ENCODE data around the gene TLR3. TPM values are rescaled to one million over a fixed set of nuclear protein-coding genes. Genes with fewer than 3 reads are reported as not detected.

The TLR3 gene
- total RNA-seq: 1 to 10 TPM; 3.0 to 8.2 (median 5.0) TPM
- polyA plus RNA-seq: 1 to 10 TPM; 1.8 to 5.2 (median 2.4) TPM

DNA sequence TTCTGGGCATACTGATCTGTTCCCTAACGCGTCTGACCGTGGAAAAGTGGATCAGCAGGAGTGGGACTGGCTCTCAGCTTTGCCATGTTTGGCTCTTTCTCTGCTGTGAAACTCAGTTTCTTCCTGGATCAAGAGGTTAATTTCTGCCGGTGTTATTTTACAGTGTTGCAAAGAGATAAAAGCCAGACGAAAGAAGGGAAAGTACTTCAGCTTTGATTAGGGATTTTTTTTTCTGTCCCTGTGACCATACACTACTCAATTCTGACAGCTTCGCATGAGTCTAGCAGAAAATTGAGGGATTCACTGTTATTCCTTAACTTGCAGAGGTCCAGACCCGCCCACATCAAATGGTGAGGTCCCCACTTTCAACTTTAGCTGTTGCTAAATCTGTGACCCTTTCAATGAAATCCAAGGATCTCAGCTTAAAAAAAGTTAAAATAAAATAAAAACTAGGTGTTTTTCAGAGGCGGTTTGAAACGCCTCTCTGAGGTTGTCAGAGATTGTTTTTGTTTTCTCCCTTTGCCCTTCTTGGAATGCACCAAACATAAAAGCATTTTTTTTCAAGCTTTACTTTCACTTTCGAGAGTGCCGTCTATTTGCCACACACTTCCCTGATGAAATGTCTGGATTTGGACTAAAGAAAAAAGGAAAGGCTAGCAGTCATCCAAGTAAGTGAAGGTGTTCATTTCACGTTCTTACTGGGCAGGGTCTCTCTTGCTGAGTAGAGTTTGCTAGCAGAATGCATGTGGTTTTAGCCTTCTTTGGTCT, at the start of gene TLR3:
Gene TLR3, plus strand, starts transcription at position 576 of the 768 bp plus-strand sequence. CDS start 7,464 bp downstream, outside the sequence.
- H3K4me3 ChIP-seq: peak within 1 kb of the TSS; percentile 46 to 58 (median 54)
- peaks cover 0 to 19% (median 5%) of the 10 kb centered on the region in 4 donors for H3K4me1 ChIP-seq
- DNase-seq: no peak
- no peaks in the 10 kb centered on the region for H3K27me3 ChIP-seq
- H3K36me3 ChIP-seq: no peaks in the 10 kb centered on the region
- 1 to 9% methylated on average over 12 of the region's 12 CpGs for WGBS, 2 donors
- intact Hi-C loops (cut with DNase I): loop anchor here (1.0 to 10.0 kb wide), 5 partner anchors 36 to 516 kb away; partner anchors contain the start of genes CYP4V2 and FAM149A
- no peaks in the 10 kb centered on the region for H3K9me3 ChIP-seq
- TF ChIP-seq EP300 (IDR thresholded peaks at IDR 0.05): no peak
- TF ChIP-seq POLR2AphosphoS5 (IDR thresholded peaks at IDR 0.05): peak in 1 of 4 donors; percentile 2
- TF ChIP-seq, protein P1, sequence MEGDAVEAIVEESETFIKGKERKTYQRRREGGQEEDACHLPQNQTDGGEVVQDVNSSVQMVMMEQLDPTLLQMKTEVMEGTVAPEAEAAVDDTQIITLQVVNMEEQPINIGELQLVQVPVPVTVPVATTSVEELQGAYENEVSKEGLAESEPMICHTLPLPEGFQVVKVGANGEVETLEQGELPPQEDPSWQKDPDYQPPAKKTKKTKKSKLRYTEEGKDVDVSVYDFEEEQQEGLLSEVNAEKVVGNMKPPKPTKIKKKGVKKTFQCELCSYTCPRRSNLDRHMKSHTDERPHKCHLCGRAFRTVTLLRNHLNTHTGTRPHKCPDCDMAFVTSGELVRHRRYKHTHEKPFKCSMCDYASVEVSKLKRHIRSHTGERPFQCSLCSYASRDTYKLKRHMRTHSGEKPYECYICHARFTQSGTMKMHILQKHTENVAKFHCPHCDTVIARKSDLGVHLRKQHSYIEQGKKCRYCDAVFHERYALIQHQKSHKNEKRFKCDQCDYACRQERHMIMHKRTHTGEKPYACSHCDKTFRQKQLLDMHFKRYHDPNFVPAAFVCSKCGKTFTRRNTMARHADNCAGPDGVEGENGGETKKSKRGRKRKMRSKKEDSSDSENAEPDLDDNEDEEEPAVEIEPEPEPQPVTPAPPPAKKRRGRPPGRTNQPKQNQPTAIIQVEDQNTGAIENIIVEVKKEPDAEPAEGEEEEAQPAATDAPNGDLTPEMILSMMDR (IDR thresholded peaks at IDR 0.05): no peak
- TF ChIP-seq POLR2A (IDR thresholded peaks at IDR 0.05): no peak
- H3K27ac ChIP-seq: peak within 1 kb of the TSS; percentile 58 to 80 (median 77)

DNA sequence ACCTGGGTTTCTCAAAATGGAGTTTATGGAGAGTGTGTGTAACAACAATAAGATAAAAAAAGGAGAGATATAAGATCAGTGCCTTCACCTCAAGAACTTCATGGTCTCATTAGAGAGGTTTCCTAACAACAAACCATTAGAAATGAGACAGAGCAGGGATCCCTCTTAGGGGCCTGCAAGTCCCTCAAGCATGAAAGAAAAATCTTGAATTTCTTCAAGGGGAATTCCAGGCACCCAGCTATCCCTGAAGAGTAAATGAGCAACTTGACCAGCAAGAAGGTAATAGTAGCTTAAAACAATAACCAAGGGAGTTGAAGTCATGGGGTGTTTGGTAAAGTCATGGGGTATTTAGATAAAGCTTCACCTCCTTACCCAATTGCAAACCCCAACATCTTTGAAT, 49.7 kb upstream of the TLR3 start:
- no peaks in the 10 kb centered on the region for H3K9me3 ChIP-seq
- peaks cover 0 to 12% (median 4%) of the 10 kb centered on the region in 4 donors for H3K4me1 ChIP-seq
- intact Hi-C loops (cut with DNase I): no loop called here
- no peak for DNase-seq
- no peaks in the 10 kb centered on the region for H3K27me3 ChIP-seq
- H3K36me3 ChIP-seq: no peaks in the 10 kb centered on the region
- no peak overlapping the region for H3K27ac ChIP-seq
- H3K4me3 ChIP-seq: no peak overlapping the region
- TF ChIP-seq POLR2A (IDR thresholded peaks at IDR 0.05) (no peak), POLR2AphosphoS5 (IDR thresholded peaks at IDR 0.05) (no peak), EP300 (IDR thresholded peaks at IDR 0.05) (no peak)
- TF ChIP-seq, protein P1 (IDR thresholded peaks at IDR 0.05): no peak

DNA sequence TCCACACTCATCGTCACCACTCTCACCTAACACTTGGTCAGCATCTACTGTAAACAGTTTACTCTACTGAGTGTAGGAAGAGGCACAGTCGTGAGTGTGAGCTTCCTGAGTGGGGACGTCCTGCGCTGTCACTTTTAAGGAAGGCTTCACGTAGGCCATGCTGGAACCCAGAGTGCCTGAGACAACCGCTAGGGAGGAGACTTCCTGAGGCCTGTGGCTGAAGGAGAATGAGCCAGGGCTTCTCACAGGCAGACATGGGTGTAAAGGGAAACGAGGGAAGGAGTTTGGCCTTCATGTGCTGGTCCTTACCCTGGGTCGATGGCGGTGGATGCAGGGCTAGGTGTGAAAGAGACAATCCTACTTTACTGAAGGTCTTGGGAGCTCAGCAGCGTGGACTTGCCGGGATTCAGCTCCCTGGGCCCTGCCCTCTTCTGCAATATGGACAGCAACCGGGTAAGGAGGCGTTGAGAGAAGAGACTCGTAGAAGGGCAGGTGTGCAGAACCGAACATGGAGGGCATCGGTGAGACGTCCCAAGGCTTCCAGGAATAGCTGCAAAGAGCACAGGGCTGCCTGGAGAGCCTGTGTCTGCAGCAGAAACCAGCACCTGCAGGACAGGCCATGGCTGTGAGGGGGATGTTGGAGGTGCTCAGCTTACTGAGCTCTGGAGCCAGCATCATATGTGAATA, 48.7 kb upstream of the TLR3 start:
- WGBS, 2 donors: 93 to 94% methylated on average over 17 of the region's 17 CpGs
- TF ChIP-seq EP300 (IDR thresholded peaks at IDR 0.05) (no peak), POLR2A (IDR thresholded peaks at IDR 0.05) (no peak)
- TF ChIP-seq, protein P1 (IDR thresholded peaks at IDR 0.05): no peak
- H3K27ac ChIP-seq: peak overlapping the region in 2 of 4 donors; percentile 62 to 64

DNA sequence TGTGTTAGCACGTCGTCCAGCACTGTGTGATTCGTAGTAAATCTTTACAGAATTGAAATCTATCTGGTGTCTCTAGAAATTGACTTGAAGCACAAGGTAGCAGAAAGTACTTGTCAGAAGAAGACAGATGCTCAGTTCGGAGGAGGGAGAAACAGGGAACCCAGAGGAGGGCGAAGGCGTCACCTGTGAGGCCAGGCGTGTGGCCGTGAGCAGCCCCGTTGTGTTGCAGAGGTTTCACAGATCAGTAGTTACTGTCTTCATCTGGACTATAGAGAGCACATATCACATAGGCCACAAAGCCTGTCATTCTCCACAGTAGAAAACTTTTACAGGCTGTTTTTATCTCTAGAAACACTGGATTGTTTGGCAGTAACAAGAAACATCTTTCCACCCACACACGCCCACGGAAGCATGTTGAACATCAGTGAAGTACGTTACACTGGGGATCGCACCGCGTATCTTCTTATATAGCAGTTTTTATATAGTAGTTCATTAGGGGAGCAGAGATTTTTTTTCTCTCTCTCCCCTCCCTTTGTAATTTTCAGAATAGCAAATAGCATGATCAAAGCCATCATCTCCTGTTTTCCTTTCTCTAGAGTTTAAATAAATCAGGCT, 48.1 kb upstream of the TLR3 start:
- Histone ChIP-seq H3K36me3 (no peaks in the 10 kb centered on the region), H3K27me3 (no peaks in the 10 kb centered on the region), H3K27ac (peak overlapping the region in 3 of 4 donors; percentile 55 to 64 (median 62)), H3K9me3 (no peaks in the 10 kb centered on the region), H3K4me3 (peak overlapping the region in 3 of 4 donors; percentile 26 to 42 (median 39)), H3K4me1 (peaks cover 0 to 20% (median 14%) of the 10 kb centered on the region in 4 donors)
- 81 to 85% methylated on average over 15 of the region's 15 CpGs for WGBS, 2 donors
- intact Hi-C loops (cut with DNase I): no loop called here
- TF ChIP-seq POLR2A (IDR thresholded peaks at IDR 0.05): no peak
- TF ChIP-seq, protein P1 (IDR thresholded peaks at IDR 0.05): no peak
- no peak for TF ChIP-seq POLR2AphosphoS5 (IDR thresholded peaks at IDR 0.05)
- no peak for TF ChIP-seq EP300 (IDR thresholded peaks at IDR 0.05)
- no peak for DNase-seq

More for the DNA sequence above, 48.7 kb upstream of the TLR3 start:
- no peak for DNase-seq
- intact Hi-C loops (cut with DNase I): no loop called here
- Histone ChIP-seq H3K27me3 (no peaks in the 10 kb centered on the region), H3K4me3 (no peak overlapping the region), H3K4me1 (peaks cover 0 to 13% (median 8%) of the 10 kb centered on the region in 4 donors), H3K36me3 (no peaks in the 10 kb centered on the region), H3K9me3 (no peaks in the 10 kb centered on the region)

Measured in sigmoid colon (tissue), 7 donors.